IPS-18c (cell line): ENCODE measurements around the gene FSTL4.

Experiments used
- H3K4me3 ChIP-seq: 2 replicates; pipeline ENCODE4 v1.7.0; 2013; ENCODE audit warnings: low read depth, mild to moderate bottlenecking, low read length, moderate library complexity; ENCODE audit not compliant: insufficient read depth
- H3K9me3 ChIP-seq: one replicate; pipeline ENCODE4 v1.6.1; 2013; ENCODE audit warnings: mild to moderate bottlenecking, low read length, moderate library complexity; ENCODE audit not compliant: control insufficient read depth, insufficient read depth

Gene FSTL4

DNA sequence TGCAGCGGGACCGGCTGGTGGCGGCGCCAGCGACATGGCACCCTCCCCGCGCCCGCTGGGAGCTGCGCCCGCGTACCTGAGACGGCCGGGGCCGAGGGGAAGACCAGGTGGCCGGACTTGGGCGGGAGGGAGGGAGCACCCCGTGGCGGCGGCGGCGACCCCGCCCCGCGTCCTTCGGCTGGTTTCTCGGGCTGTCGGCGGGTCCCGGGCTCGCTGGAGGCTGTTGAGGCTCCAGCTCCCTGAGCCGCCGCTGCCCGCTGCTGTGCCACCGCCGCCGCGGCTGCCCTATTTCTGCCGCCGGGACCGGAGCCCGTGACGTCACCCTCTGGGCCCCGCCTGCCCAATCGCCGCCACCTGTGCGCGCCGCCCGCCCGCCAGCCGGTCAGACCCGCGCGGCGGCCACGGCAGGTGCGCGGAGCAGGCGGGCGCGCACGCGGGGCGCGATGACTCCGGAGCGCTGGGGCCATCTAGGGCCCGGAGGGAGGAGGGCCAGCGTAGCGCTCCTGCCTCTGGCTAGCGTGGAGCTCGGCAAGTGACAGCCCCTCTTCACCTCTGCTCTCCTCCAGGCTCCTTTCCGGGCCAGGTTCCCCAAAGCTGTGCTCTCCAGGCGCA, at the start of gene FSTL4:
TSS of gene FSTL4 (minus strand) at position 293 of the 612 bp plus-strand sequence.
- peak within 1 kb of the TSS; percentile 56 for H3K4me3 ChIP-seq
- no peaks in the 10 kb centered on the region for H3K9me3 ChIP-seq

DNA sequence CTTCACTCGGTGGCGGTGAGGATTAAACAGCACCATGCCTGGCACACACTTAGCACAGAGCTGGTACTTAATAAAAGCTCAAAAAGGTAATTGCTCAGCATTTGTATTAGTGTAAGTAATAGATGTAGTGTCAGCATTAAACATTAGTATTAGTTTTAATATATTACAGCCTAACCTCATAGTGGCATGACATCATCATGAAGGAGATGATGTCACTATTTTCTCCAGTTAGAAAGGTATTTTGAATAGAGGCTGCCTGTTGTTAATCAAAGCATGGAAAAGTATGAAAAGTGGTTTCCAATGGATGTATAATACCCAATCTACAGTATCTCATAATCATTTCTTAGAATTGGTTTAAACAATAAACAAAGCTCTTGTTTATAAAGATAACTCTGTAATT, 49.0 kb upstream of the FSTL4 start:
- Histone ChIP-seq H3K9me3 (no peaks in the 10 kb centered on the region), H3K4me3 (no peak overlapping the region)

DNA sequence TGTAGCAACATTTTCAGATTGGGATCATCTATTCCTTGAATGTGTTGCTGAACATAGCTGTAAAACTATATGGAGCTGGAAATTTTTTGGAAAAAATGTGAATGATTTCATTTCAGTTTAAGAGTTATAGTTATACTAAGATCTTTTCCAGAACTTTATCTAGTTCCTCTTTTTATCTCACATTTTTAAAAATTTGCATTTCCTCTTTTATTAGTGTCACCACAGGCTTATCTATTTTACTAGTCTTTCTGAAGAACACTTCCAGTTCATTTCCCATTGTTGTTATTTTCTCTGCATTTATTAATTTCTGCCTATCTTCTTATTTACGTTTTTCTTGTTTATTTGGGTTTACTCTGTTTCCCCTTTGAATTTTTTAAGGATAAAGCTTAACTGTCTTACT, 46.0 kb upstream of the FSTL4 start:
- no peak overlapping the region for H3K4me3 ChIP-seq
- H3K9me3 ChIP-seq, result no peaks in the 10 kb centered on the region

DNA sequence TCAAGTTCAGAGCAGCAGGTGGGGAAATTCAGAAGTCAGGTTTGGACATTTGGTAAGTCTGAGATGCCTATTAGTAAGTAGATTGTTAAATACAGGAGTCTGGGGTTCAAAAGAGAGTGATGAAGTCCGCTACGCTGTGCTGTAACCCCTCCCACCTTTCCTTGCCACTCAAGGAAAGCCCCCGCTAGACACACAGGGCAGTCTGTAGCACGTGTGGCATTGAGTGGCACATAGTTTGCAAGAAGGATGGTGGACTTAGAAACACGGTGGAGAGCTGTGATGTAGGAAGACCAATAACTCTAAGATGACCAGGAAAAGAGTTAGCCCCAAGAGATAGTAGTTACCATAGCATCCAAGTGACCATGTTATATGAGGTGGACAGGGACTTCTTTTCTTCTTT, 44.7 kb upstream of the FSTL4 start:
- no peaks in the 10 kb centered on the region for H3K9me3 ChIP-seq
- no peak overlapping the region for H3K4me3 ChIP-seq

DNA sequence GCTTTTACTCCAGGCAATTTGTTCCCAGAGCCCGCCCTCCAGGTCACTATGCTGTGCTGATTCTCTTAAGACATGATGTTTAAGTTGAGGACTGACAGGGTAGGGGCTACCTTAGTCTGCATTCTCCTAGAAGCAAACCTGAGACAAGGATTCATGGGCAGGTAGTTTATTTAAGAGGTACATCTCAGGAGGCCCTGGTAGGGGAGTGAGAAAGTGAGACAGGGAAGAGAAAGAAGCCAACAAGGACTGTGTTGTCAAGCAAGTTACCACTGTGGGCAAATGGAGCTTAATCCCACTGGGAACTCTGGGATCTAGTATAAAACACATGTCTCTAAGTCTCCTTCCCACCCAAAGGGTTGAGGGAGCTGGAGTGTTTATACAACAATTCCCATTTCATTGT, 43.6 kb upstream of the FSTL4 start:
- H3K9me3 ChIP-seq, result no peaks in the 10 kb centered on the region

DNA sequence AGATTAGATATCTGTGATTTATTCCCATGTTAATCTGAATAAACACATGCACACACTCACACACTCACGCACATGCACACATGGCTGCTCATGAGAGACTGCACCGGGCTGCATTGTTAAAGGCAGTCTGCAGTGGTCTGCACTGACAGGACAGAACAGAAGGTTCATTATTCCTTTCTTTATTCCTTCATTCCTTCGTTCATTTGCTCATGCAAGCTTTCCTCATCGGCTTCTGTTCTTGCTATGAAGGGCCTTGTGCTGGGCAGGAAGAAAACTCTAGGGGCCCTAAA, 41.4 kb upstream of the FSTL4 start:
- Histone ChIP-seq H3K4me3 (no peak overlapping the region), H3K9me3 (no peaks in the 10 kb centered on the region)

More for the DNA sequence above, 43.6 kb upstream of the FSTL4 start:
- H3K4me3 ChIP-seq, result no peak overlapping the region

DNA sequence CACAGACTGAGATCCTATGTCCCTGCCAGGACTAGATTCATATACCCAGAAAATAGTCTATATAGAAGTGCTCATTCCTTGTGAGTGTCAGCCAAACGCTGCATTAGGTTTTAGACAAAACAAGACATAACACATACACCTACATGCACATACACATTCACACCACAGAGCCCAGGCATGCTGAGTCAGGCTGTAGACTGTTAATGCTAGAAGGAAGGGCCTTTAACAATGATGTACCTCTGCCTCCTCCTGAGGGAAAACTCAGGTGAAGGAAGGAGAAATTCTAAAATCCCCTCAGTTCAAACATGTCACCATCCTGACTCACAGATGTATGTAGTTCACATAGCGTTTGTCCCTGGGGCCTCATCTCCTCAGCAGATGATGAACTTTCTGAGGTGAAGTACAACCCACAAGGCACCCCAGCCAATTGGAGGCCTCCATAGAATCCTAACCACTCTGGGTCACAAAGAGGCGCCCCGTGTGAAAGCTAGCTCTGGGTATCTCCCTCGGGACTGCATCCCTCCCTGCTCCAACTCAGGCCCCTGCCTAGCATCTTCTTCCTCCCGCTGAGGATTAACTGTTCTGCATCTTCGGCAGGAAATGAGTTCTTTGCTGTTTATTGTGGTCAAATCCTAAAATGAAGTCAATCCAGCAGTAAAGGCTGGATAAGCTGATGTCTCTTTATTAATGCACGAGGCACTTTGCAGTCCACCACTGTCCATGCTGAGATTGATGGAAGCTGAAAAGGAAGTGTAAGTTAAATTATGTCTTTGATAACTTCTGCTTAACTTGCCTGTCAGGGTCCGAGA, 40.8 kb upstream of the FSTL4 start:
- H3K4me3 ChIP-seq, result no peak overlapping the region
- no peaks in the 10 kb centered on the region for H3K9me3 ChIP-seq

DNA sequence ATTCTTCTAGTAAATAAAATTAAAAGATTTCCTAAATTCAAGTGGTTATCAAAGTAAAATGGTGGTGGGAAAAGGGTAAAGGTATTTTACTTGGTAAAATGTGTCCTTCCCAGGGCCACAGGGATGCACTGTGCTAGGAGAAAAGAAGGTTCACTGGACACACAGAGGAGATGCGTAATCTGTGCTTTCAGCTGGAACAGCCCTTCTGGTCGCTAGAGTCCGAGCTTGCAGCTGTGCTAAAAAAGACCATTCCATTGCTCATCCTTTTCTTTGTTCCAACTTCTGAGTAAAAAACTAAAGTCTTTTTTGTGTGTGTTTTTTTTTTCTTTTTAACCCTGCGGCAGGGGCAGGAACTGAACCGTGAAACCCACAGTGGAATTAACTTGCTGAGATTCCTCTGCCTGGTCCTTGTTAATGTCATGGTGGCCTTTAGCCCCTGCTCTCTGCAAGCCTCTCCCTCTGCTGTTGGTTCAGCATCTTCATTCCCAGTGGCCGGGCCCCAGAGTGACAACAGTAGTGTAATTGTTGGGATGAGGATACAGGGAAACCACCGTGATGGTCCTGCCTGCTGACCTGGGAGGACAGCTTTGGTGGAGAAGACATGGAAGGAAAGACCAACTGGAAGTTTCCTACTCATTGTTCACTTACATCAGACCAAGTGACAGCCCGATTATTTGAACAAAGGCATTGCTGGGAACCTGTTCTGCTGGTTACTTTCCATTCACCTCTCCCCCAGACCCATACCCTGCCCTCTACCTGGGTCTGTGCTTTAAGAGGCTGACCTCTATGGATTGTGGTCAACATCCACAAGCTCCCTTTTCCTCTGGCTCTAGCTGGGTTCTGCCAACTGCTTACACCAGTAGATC, 31.9 kb upstream of the FSTL4 start:
- no peaks in the 10 kb centered on the region for H3K9me3 ChIP-seq
- no peak overlapping the region for H3K4me3 ChIP-seq

DNA sequence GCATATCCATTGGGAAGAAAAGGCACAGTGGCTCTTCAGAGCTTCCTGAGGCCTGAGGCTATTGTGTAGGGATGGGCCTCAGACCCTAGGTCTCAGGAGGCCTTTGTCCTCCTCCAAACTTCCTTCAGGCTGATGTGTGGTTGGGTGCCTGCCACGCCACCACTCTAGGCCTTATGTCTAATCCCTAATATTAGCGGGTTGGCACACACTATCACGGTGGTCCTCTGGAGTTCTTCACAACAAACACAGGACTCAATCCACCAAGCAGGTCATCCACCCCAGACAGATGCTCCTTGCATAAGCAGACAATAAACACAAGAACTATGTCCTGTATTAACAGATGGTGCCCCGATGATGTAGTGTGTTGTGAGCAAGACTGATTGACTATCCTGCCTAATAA, 31.0 kb upstream of the FSTL4 start:
- H3K9me3 ChIP-seq, result no peaks in the 10 kb centered on the region

DNA sequence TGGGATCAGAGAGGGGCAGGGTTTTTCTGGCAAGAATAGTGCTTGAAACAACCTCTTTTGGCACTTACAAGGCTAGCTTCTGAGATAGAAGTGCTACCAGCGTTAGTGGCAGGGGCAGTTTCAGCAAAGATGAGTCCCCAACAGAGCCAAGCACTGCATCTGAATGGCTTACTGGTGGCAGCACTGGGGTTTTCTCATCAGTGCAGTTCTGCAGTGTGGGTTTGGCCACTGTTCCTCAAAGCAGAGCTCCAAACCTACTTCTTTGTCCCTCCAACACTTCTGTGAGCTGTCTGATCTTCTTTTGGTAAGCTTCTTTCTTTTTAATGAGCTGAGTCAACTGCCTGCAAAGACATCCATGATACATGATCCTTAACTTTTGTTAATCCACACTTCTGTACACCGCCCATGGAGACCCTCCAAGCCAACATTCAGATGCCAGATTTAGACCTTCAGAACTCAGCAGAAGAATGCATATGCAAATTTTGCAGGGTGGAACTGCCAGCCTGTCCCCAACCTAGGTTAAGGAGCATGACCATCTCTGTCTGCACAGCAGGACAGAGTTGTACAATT, 29.9 kb upstream of the FSTL4 start:
- Histone ChIP-seq H3K4me3 (no peak overlapping the region), H3K9me3 (no peaks in the 10 kb centered on the region)

More for the DNA sequence above, 31.0 kb upstream of the FSTL4 start:
- H3K4me3 ChIP-seq, result no peak overlapping the region

DNA sequence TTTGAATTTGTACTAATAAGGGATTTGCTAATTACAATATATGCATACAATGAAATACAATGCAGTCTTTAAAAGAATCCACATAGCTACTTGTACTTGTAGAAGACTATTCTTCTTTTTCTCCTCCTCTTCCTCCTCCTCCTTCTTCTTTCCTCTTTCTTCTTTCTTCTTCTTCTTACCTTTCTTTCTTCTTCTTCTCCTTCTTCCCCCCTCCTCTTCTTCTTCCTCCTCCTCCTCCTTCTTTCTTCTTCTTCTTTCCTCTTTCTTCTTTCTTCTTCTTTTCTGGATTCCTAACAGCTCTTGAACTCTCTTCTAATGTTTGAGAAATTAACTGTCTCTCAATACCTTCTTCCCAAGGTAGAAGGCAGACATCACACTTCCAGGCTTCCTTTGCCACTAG, 29.3 kb upstream of the FSTL4 start:
- H3K9me3 ChIP-seq, result no peaks in the 10 kb centered on the region
- H3K4me3 ChIP-seq, result no peak overlapping the region

DNA sequence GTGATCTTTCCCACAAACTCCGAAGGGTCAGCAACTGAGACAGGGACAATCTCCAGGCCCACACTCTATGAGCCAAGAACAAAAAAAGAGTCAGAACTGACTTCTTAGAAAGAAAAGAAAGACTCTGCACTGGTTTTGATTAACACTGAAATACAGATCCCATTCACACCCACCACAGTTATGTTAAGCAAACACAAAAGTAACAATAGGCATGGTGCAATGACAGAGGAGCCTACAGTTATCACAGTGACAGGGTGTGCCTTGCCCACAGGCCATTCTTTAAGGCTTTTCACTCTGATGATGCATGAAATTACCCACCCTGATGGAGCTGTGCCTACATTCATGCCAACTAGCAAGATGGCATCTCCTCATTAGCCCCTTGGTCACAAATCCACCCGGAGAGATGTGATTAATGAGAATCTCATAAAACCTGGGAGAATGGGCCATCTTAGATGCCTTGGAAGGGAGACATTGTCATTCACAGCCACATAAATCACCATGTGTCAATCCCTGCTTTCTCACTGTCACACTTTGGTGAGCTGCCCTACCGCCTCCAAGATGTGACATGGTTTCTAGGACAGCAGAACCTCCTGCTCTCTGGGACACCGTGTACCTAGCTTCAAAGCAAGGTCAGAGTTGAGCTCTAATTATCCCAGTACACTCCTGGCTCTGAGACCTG, 27.6 kb upstream of the FSTL4 start:
- Histone ChIP-seq H3K9me3 (no peaks in the 10 kb centered on the region), H3K4me3 (no peak overlapping the region)

DNA sequence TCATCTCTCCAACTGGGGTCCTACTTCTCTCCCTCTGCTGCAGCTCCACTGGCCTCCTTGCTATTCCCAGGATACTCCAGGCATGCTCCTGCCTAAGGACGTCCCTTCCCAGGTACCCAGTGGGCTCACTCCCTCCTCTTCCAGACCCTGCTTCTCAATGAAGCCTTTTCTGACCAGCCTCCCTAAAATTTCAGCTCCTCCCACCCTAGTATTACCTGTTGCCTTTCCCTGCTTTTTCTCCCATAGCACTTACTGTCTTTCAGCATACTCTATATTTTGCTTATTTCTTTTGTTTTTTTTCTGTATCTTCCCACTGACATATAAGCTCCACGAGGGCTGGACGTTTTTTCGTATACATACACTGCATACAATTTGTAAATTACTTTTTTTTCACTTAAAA, 26.1 kb upstream of the FSTL4 start:
- H3K9me3 ChIP-seq, result no peaks in the 10 kb centered on the region
- H3K4me3 ChIP-seq, result no peak overlapping the region

DNA sequence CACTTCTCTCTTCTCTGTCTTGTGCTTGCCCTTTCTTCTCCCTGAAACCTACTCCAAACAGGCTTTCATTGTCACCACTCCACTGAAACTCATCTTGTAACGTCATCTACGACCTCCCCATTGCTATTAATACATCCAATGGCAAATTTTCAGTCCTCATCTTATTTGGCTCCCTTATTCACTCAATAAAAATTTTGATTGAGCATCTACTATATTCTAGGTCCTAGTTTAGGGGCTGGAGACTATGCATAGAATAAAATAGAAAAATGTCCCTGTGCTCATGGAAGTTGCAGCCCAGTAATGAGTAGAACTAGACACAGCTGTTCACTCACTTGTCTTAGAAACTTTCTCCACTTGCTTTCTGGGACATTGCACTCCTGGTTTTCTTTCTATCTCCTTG, 24.9 kb upstream of the FSTL4 start:
- H3K9me3 ChIP-seq, result no peaks in the 10 kb centered on the region
- H3K4me3 ChIP-seq, result no peak overlapping the region

DNA sequence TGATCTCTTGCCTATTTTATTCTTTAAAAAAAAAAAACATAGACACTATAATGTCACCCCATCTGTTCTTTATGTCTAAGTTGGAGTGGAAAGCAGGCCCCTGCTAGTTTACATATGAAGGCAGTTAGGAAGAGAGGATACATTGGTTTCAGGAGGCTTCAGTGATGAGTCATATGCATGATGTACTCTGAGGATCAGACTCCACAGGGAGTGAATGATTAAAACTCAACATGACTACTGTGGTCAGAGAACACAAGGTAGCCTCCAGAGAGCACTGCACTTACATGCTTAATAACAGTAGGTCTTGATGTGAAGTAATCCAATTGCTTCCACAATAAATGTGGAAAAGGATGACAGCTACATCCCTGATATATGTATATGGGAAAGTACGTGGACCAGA, 22.7 kb upstream of the FSTL4 start:
- Histone ChIP-seq H3K9me3 (no peaks in the 10 kb centered on the region), H3K4me3 (no peak overlapping the region)

DNA sequence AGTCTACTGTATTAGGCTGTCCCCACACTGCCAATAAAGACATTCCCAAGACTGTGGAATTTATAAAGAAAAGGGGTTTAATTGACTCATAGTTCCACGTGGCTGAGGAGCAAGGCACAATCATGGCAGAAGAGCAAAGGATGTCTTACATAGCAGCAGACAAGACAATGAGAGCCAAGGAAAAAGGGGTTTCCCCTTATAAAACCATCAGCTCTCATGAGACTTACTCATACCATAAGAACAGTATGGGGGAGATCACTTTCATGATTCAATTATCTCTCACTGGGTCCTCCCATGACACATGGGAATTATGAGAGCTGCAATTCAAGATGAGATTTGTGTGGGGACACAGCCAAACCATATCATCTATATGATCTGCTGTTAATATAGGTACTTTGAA, 14.8 kb upstream of the FSTL4 start:
- Histone ChIP-seq H3K9me3 (no peaks in the 10 kb centered on the region), H3K4me3 (no peak overlapping the region)

DNA sequence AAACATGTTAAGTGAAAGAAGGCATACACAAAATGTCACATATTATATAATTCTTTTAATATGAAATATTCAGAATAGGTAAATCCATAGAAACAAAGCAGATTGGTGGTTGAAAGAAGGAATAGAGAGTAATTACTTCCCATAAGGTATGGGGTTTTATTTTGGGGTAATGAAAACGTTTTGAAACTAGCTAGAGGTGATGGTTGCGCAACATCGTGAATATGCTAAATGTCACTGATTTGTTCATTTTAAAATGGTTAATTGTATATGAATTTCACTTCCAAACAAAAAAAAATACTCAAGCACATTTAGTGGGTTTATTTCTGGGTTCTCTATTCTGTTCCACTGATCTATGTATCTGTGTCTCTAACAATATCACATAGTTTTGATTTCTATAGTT, 12.0 kb upstream of the FSTL4 start:
- Histone ChIP-seq H3K9me3 (no peaks in the 10 kb centered on the region), H3K4me3 (no peak overlapping the region)
